Measurements from ENCODE around the gene FGR.

- no peak for TF ChIP-seq YY1 (IDR thresholded peaks at IDR 0.05; ENCODE audit: insufficient read depth, insufficient read length)
- no peak for TF ChIP-seq ZNF274 (IDR thresholded peaks at IDR 0.05; ENCODE audit: low read depth, low read length)
These were observed 34.9 kb upstream of the FGR start for GRCh38 chr1:27669876-27670275.

All from NT2/D1 (cell line).